Measurements from ENCODE around the gene NKD1. TPM values are rescaled to one million over a fixed set of nuclear protein-coding genes. Genes with fewer than 3 reads are reported as not detected.

Gene NKD1
- total and polyA plus RNA-seq, 2 donors, result 0.90 to 0.98 TPM

DNA sequence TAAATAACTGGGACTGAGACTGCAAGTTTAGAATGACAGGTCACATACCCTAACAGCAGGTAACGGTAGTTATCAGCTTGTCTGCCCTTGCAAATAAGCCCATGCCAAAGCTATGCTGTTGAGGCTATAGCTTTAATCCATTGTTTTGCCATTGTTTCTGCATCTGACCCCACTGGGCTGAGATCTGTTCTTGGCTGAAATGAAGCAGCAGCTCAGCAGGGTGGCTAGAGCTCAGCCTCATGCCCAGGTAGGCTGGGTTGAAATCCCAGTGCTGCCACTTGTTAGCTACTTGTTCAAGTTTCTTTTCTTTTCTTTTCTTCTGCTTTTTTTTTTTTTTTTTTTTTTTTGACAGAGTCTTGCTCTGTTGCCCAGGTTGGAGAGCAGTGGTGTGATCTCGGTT, 40.1 kb downstream of the NKD1 start:
- WGBS, result 86% methylated on average over 2 of the region's 2 CpGs
- H3K4me1 ChIP-seq (ENCODE audit: control insufficient read depth in 2 of 2, insufficient read depth in 2 of 2, low read length in 2 of 2), result peaks cover 0 to 22% of the 10 kb centered on the region in 2 donors
- no peaks in the 10 kb centered on the region for H3K36me3 ChIP-seq (ENCODE audit: control insufficient read depth in 2 of 2, insufficient read depth in 2 of 2, low read length in 1 of 2)
- no peak overlapping the region for H3K4me3 ChIP-seq (ENCODE audit: low read length in 2 of 2)
- no peaks in the 10 kb centered on the region for H3K9me3 ChIP-seq (ENCODE audit: control insufficient read depth in 2 of 2, insufficient read depth in 1 of 2, low read length in 1 of 2)
- H3K27me3 ChIP-seq (ENCODE audit: control insufficient read depth in 2 of 2, insufficient read depth in 1 of 2, low read length in 1 of 2), result no peaks in the 10 kb centered on the region
- no peak overlapping the region for H3K27ac ChIP-seq (ENCODE audit: low read depth in 1 of 2, low read length in 1 of 2)
- DNase-seq (ENCODE audit: low read depth in 6 of 9, low spot score in 9 of 9), result no peak

DNA sequence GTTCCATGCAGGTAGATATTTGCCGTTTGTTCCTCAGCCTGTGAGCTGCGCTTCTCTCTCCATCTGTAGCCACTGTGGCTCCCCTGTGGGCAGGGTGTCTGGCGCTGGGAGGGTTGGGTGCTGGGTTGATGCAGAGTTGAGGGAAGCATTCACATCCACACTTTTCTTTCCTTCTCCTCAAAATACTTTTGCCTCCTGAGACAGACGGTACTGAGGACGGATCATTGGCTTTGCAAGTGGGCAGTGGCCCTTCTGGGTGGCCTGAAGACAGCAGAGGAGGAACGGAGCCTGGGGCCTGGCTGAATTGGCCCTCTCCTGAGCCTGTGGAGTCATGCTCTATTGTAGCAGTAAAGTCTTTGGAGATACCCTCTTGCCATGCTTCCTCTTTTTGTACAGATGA, 43.0 kb downstream of the NKD1 start:
- Histone ChIP-seq H3K27me3 (ENCODE audit: control insufficient read depth in 2 of 2, insufficient read depth in 1 of 2, low read length in 1 of 2) (no peaks in the 10 kb centered on the region), H3K4me3 (ENCODE audit: low read length in 2 of 2) (no peak overlapping the region), H3K27ac (ENCODE audit: low read depth in 1 of 2, low read length in 1 of 2) (no peak overlapping the region), H3K36me3 (ENCODE audit: control insufficient read depth in 2 of 2, insufficient read depth in 2 of 2, low read length in 1 of 2) (no peaks in the 10 kb centered on the region), H3K9me3 (ENCODE audit: control insufficient read depth in 2 of 2, insufficient read depth in 1 of 2, low read length in 1 of 2) (no peaks in the 10 kb centered on the region), H3K4me1 (ENCODE audit: control insufficient read depth in 2 of 2, insufficient read depth in 2 of 2, low read length in 2 of 2) (peaks cover 0 to 22% of the 10 kb centered on the region in 2 donors)
- WGBS, result 97% methylated on average over 6 of the region's 6 CpGs
- DNase-seq (ENCODE audit: low read depth in 6 of 9, low spot score in 9 of 9), result no peak

DNA sequence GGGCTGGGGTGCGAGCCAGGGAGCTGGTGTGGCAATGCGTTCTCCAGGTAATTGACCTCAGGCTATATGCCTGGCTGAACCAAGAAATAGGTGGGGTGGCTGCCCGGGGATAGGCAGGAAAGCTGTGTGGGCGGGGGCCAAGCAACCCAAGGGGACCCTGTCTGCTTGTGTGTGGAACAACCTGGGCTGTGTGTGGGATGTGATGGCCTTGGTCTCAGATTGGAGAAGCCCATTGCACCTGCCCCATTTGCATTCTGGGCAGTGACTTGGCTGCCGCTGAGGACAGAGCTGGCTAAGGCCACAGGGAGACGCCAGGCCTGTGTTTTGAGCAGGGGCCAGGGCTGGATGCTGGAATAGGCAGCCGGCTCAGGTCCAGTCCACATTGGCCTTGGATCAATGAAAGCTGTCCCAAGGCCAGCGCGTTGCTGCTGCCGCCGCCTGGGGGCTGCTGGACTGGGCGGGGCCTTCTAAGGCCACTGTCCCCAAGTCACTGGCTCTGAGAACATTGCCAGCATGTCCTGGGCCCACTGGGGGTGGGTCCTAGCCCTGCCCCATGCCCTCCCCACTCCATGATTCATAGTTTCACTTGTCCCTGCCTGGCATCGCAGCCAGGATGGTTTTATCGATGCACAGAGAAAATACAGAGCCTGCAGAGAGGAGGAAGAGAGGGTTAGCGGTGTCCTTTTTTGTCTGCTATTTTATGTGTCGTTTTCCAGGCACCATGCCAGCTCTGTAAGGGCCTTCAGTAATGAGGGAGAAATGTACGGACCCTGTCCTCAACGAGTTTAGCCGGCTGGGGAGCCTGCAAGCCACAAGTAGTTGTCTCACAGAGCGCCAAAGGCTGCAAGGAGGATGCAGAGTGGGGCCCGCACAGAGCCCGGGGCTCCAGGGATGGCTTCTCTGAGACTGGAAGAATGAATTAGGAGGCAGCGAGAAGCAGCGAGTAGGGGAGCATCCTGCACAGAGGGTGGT, 43.9 kb downstream of the NKD1 start:
- Histone ChIP-seq H3K36me3 (ENCODE audit: control insufficient read depth in 2 of 2, insufficient read depth in 2 of 2, low read length in 1 of 2) (no peaks in the 10 kb centered on the region), H3K27me3 (ENCODE audit: control insufficient read depth in 2 of 2, insufficient read depth in 1 of 2, low read length in 1 of 2) (no peaks in the 10 kb centered on the region), H3K4me1 (ENCODE audit: control insufficient read depth in 2 of 2, insufficient read depth in 2 of 2, low read length in 2 of 2) (peaks cover 0 to 22% of the 10 kb centered on the region in 2 donors), H3K27ac (ENCODE audit: low read depth in 1 of 2, low read length in 1 of 2) (no peak overlapping the region), H3K4me3 (ENCODE audit: low read length in 2 of 2) (no peak overlapping the region), H3K9me3 (ENCODE audit: control insufficient read depth in 2 of 2, insufficient read depth in 1 of 2, low read length in 1 of 2) (no peaks in the 10 kb centered on the region)
- no peak for DNase-seq (ENCODE audit: low read depth in 6 of 9, low spot score in 9 of 9)
- 76% methylated on average over 24 of the region's 24 CpGs for WGBS

DNA sequence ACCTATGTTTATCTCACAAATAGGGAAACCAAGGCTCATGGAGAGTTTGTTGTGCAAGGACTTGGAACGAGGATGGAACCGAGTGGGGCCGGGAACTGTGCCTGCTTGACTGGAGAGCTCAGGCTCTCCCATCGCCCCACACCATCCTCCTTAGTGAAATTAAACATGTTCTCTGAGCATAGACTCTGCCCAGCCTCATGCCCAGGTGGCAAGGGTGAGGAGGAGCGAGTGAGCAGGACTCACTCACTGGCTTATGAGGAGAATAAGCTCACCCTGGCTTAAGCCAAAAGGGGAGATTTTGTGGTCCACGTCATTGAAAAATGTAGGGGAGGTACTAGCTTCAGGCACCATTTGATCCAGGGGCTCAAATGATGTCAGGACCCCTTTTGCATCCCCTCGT, 44.8 kb downstream of the NKD1 start:
- H3K36me3 ChIP-seq (ENCODE audit: control insufficient read depth in 2 of 2, insufficient read depth in 2 of 2, low read length in 1 of 2), result no peaks in the 10 kb centered on the region
- H3K27ac ChIP-seq (ENCODE audit: low read depth in 1 of 2, low read length in 1 of 2), result no peak overlapping the region
- H3K4me3 ChIP-seq (ENCODE audit: low read length in 2 of 2), result no peak overlapping the region
- no peaks in the 10 kb centered on the region for H3K9me3 ChIP-seq (ENCODE audit: control insufficient read depth in 2 of 2, insufficient read depth in 1 of 2, low read length in 1 of 2)
- WGBS, result 98% methylated on average over 7 of the region's 7 CpGs
- no peak for DNase-seq (ENCODE audit: low read depth in 6 of 9, low spot score in 9 of 9)
- H3K4me1 ChIP-seq (ENCODE audit: control insufficient read depth in 2 of 2, insufficient read depth in 2 of 2, low read length in 2 of 2), result peaks cover 0 to 22% of the 10 kb centered on the region in 2 donors
- H3K27me3 ChIP-seq (ENCODE audit: control insufficient read depth in 2 of 2, insufficient read depth in 1 of 2, low read length in 1 of 2), result no peaks in the 10 kb centered on the region

DNA sequence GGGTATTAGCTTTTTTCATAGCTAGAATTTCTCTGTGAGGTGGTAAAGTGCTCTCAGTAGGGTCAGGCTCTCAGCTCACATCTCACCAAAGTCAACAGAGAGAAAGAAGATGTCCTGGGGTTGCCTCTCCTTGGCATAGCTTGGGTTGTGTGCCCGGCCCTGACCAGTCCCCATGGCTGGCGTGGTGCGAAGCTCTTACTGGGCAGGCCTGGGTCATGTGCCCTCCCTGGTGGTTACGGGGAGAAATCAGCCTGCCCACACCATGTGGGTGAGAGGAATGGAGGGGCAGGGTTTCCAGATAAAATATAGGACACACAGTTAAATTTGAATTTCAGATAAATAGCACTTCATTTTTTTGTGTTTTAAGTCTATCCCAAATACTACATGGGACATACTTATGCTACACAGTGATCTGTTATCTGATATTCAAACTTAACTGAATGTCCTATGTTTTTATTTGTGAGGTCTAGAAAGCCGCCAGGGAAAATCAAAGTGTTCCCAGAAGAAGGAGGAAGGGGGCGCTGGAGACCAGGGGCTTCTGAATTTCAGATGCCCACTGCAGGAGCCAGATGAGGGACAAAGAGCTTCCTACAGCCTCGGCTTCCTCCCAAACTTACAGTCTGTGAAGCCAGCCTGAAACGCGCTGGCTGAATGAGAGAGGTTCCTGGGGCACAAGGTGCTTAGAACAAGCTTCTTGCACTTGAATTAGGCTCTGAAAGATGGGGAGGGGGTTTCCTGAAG, 45.4 kb downstream of the NKD1 start:
- DNase-seq (ENCODE audit: low read depth in 6 of 9, low spot score in 9 of 9), result no peak
- no peaks in the 10 kb centered on the region for H3K27me3 ChIP-seq (ENCODE audit: control insufficient read depth in 2 of 2, insufficient read depth in 1 of 2, low read length in 1 of 2)
- H3K4me3 ChIP-seq (ENCODE audit: low read length in 2 of 2), result no peak overlapping the region
- no peaks in the 10 kb centered on the region for H3K9me3 ChIP-seq (ENCODE audit: control insufficient read depth in 2 of 2, insufficient read depth in 1 of 2, low read length in 1 of 2)
- 96% methylated on average over 9 of the region's 9 CpGs for WGBS
- H3K27ac ChIP-seq (ENCODE audit: low read depth in 1 of 2, low read length in 1 of 2), result no peak overlapping the region
- no peaks in the 10 kb centered on the region for H3K36me3 ChIP-seq (ENCODE audit: control insufficient read depth in 2 of 2, insufficient read depth in 2 of 2, low read length in 1 of 2)
- peaks cover 0 to 21% of the 10 kb centered on the region in 2 donors for H3K4me1 ChIP-seq (ENCODE audit: control insufficient read depth in 2 of 2, insufficient read depth in 2 of 2, low read length in 2 of 2)

DNA sequence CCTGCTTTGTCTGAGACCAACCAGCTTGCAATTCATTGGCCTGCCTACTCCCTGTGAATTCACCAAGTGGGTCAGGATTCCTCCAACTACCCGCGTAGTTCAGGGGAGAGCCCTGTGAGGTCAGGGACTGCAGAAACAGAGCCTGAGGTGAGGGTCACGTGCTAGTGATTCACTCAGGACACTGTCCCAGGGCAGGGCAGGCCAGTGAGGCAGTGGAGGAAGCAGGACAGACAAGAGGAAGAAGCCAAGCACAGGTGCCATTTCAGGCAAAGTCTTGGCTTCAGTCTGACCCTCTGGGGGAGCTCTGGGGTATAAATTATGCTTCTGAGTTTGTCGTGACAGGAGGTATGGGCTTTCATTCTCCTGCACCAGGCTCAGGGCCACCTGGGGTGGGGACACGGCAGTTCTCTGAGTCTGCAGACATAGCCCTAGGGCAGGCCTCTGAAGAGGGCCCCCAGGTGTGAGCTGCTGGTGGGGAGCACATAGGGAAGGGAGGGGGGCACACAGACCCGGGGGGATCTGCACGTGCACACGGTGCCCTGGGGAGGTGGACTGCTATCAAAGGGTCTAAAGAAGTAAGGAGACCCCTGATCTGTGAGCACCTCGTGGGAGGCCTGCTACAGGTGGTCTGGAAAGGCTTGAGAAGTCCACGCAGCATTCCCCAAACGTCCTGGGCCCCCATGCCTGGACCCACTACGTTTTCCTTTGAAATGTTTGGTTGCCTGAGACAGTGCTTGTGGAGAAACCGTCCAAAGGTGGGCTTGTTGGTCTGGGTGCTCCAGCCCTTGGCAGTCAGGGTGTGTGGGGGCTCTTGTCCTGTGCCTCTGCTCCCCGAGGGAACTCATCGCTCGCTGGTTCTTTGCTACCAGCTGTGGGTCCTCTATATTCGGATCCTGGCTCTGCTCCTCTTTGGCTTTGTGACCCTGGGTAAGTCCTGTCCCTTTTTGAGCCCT, 46.4 kb downstream of the NKD1 start:
- Histone ChIP-seq H3K9me3 (ENCODE audit: control insufficient read depth in 2 of 2, insufficient read depth in 1 of 2, low read length in 1 of 2) (no peaks in the 10 kb centered on the region), H3K36me3 (ENCODE audit: control insufficient read depth in 2 of 2, insufficient read depth in 2 of 2, low read length in 1 of 2) (no peaks in the 10 kb centered on the region), H3K27ac (ENCODE audit: low read depth in 1 of 2, low read length in 1 of 2) (no peak overlapping the region), H3K27me3 (ENCODE audit: control insufficient read depth in 2 of 2, insufficient read depth in 1 of 2, low read length in 1 of 2) (no peaks in the 10 kb centered on the region), H3K4me1 (ENCODE audit: control insufficient read depth in 2 of 2, insufficient read depth in 2 of 2, low read length in 2 of 2) (peaks cover 0 to 13% of the 10 kb centered on the region in 2 donors), H3K4me3 (ENCODE audit: low read length in 2 of 2) (no peak overlapping the region)
- DNase-seq (ENCODE audit: low read depth in 6 of 9, low spot score in 9 of 9), result no peak
- 87% methylated on average over 17 of the region's 17 CpGs for WGBS

DNA sequence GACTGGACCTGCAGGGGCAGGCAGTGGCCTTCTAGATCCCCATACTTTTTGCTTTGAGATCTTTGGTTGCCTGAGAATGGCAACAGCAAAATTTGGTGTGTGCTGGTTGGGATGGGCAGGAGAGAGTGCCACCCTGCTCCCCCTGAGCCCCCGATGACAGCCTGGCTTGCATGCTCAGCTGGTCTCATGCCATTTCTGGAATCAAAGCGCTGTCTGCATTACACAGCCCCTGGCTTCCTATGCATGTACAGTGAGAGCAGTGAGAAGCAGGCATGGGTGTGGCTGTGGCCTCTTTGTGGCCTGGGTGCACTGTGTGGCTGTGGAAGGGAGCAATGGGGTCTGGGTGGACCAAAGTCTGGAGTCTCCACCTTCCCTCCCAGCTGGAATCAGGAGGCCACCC, 47.7 kb downstream of the NKD1 start:
- no peak overlapping the region for H3K4me3 ChIP-seq (ENCODE audit: low read length in 2 of 2)
- H3K36me3 ChIP-seq (ENCODE audit: control insufficient read depth in 2 of 2, insufficient read depth in 2 of 2, low read length in 1 of 2), result no peaks in the 10 kb centered on the region
- H3K27me3 ChIP-seq (ENCODE audit: control insufficient read depth in 2 of 2, insufficient read depth in 1 of 2, low read length in 1 of 2), result no peaks in the 10 kb centered on the region
- peaks cover 0 to 9% of the 10 kb centered on the region in 2 donors for H3K4me1 ChIP-seq (ENCODE audit: control insufficient read depth in 2 of 2, insufficient read depth in 2 of 2, low read length in 2 of 2)
- WGBS, result 87% methylated on average over 2 of the region's 2 CpGs
- no peak overlapping the region for H3K27ac ChIP-seq (ENCODE audit: low read depth in 1 of 2, low read length in 1 of 2)
- no peaks in the 10 kb centered on the region for H3K9me3 ChIP-seq (ENCODE audit: control insufficient read depth in 2 of 2, insufficient read depth in 1 of 2, low read length in 1 of 2)
- DNase-seq (ENCODE audit: low read depth in 6 of 9, low spot score in 9 of 9), result no peak

DNA sequence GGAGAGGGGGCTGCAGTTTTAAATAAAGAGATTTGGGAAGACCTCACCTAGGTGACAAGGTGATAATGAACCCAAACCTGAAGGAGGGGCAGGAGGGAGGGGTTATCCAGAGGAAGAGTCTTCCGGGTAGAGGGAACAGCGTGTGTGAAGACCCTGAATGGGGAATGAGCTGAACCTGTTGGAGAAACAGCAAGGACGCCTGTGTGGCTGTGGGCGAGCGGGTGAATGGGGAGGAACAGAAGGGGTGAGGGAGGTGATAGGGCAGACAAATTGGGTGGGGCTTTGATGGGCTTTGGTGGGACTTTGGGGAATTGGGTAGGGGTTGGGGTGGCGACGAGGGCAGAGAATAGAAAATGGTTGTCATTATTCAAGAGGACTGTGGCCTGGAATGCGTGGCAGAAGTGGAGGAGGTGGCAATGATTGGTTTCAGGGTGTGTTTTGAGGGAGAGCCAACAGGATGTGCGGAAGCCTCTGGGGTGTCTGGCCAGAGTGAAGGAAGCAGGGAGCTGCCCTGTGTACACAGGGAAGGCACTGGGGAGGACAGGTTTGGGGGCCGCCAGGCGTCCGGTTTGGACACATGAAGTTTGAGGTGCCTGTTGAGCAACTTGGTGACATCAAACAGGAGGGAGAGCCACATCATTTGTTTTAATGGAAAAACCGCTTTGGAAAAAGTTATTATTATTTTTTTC, 48.7 kb downstream of the NKD1 start:
- Histone ChIP-seq H3K4me1 (ENCODE audit: control insufficient read depth in 2 of 2, insufficient read depth in 2 of 2, low read length in 2 of 2) (peaks cover 0 to 4% of the 10 kb centered on the region in 2 donors), H3K9me3 (ENCODE audit: control insufficient read depth in 2 of 2, insufficient read depth in 1 of 2, low read length in 1 of 2) (no peaks in the 10 kb centered on the region), H3K27me3 (ENCODE audit: control insufficient read depth in 2 of 2, insufficient read depth in 1 of 2, low read length in 1 of 2) (no peaks in the 10 kb centered on the region), H3K36me3 (ENCODE audit: control insufficient read depth in 2 of 2, insufficient read depth in 2 of 2, low read length in 1 of 2) (no peaks in the 10 kb centered on the region), H3K27ac (ENCODE audit: low read depth in 1 of 2, low read length in 1 of 2) (no peak overlapping the region), H3K4me3 (ENCODE audit: low read length in 2 of 2) (no peak overlapping the region)
- 97% methylated on average over 13 of the region's 13 CpGs for WGBS
- no peak for DNase-seq (ENCODE audit: low read depth in 6 of 9, low spot score in 9 of 9)

Data from thymus (tissue), 11 donors.